UCSD-AML1 (cell line): ENCODE data around the gene MYO3B.
"Not testable (repeated sequence)": the region's sequence is repeated elsewhere in the genome, so short reads cannot be mapped to it uniquely, and the experiment has no call there.

Experiments
- DNase-seq: peaks from one replicate; lab custom pipeline; 2025; ENCODE audit not compliant: unreplicated experiment; lab: John Stamatoyannopoulos, UW

The MYO3B gene

DNA sequence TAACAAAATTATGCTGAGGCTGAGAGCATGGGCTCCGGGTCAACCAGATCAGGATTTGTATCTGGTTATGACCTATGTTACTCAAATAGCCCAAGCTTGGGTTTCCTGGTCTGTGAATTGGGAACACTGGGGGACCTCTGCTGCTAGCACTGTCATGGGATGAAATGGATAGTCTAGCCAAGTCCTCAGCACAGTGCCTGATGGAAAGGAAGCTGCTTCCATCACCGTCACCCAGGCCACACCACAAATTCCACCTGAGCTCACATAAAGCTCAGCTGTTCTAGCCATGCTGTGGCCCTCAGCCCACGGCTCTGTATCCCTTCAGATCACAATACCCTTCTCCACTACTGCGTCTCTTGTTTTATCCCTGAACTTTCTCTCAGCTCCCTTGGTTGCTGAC, 357.6 kb downstream of the MYO3B start:
- no peak for DNase-seq

DNA sequence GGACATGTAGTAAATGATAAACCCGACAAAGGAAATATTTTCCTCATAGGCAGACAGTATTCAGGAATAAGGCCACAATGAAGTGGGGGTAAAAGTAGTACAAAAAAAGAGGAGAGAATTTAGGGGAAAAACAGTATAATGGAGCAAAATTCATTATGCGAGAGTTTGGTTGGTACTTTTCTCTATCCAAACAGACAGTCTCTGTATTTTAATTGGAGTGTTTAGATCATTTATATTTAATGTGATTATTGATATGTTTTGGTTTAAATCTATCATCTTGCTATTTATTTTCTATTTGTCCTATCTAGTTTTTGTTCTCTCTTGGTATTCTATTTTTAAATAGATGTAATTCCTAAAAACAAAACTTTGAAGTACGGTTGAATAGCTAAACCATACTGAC, 366.9 kb downstream of the MYO3B start:
- DNase-seq = no peak

GRCh38 chr2:170548304-170548703, 370.4 kb downstream of the MYO3B start:
- no peak for DNase-seq

DNA sequence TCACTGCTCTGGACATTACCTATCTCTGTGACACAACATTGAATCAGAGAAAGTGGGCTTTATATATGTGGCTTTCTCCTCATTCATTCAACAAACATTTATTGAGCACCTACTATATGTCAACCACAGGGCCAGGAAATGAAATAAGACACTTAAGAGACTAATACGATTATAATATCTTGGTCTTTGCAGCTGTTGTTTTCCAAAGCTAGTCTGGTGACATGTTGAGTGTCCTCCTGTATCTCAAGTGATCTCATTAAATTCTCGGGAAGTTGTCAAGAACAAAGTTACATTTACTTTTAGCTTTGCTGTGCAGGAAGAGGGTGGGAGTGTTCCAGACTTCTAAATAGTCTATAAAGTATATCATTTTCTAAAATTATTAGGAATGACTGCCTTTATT, 372.6 kb downstream of the MYO3B start:
- no peak for DNase-seq

- not testable (repeated sequence) for DNase-seq
These were observed 374.0 kb downstream of the MYO3B start for GRCh38 chr2:170551899-170552298.

- DNase-seq = no peak
These were observed 375.8 kb downstream of the MYO3B start for GRCh38 chr2:170553748-170554147.

DNA sequence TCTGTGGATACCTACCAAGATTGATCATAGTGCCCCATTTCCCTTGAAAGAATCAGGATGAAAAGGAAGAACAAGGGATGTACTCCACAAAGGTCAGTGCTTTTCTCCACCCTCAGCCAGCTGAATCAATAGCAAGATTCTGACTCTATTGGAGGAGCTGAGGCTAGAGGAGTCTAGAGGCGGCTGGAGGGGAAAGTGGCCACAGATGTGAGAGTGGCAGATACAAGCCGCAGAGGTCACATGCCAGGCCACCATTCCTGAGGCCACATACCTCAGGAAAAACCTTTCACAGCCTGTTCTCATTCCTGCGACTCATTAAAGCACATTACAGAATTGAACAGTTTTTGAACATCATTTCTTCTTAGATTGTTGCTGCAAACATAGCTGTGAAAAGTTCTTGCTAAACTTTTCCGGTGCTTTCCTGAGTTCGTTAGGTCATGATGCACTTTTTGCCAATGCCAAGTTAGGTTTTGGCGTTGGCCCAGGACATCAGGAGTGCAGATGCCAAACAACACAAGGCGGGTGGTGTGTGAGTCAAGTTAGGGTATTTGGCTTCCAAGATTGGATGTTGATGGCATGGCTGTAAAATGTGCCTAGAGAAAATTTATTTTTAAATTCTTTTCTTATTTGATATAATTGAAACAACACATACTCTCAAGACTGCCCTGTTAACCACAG, 376.5 kb downstream of the MYO3B start:
- DNase-seq = no peak

DNA sequence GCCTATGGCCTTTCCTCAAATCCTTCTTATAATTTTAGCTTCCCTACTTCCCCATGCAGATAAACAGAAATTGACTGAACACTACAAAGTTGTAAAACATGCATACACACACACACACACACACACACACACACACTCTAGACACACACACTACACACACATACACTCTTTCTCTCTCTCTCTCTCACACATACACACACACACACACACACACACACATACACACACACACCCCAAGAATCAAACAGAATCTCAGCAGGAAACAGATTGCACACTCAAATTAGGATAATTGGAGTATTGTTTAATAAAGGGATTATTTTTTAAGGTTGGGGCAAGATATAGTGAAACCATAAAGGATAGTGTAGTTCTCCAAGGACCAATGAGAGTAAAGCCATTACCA, 385.0 kb downstream of the MYO3B start:
- DNase-seq = no peak

DNA sequence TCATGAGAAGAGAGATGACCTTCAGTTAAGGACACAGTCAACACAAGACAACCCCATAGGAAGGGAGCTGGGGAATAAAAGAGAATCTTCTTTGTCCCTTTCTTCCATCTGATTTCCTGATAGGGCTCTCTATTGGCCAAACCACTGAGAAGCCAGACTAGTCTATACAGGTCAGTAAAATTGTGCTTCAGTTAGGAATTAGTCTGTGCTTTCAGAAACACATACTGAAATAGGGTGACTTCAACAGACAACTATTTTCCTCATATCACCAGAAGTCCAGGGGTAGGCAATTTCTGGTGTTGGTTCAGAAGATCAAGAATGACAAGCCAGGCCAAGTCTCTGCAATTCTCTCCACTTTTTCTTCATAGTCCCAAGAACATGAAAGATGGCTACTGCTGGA, 385.5 kb downstream of the MYO3B start:
- DNase-seq = no peak

- DNase-seq = no peak
These were observed 388.2 kb downstream of the MYO3B start for GRCh38 chr2:170566138-170566537.

GRCh38 chr2:170567429-170567828, 389.5 kb downstream of the MYO3B start:
- no peak for DNase-seq

DNA sequence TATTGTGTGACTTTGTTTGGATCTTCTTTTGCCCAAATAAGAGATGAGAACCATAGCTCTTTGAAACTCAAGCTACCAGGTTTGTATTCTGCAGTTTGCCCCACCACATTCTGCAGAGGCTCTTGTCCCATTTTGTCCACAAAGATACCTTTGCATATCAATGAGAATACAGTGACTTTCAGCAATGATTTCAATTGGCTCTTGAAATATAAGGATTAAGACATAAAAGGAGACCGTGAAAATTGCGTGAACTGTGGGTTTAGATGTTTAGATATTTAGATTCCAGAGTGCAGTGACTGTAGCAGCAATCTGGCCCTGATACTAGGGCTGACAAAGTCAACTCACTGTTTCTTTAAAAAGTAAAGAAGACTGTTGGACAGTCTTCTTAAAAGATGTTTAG, 390.6 kb downstream of the MYO3B start:
- DNase-seq = no peak

DNA sequence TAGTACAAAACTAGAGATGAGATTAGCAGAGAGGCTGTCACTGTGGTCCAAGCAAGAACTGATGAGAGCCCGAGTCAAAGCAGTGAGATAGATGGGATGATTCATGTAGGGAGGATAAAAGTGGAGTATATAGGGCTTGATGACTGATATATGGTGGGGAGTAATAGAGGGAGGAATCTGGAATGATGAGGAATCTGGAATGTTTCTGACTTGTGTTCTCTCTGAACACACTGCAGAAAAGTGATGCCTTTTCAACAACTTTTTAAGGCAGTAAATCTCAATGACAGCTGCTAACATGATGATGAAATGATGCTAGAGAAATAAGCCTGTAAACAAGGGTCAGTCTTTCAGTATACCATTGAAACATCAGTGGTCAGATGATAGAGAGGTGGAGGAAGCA, 393.7 kb downstream of the MYO3B start:
- DNase-seq = no peak

DNA sequence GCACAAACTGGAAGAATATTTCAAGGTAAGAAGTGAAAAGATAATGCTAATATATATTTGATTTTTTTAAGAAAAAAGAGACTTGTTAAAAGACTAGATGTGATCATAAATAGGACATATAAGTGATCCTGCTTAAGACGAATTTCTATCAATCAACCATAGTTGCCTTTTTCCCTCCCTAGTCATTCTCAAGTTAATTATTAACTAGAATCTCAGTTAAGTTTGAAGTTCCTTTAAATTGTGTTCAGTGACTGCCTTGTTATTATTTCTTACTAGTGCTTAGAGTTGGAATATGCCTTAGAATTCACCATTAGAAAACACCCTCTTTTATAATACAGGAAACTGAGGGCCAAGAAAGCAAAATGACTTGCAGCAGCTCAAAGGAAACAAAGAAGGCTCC, 395.7 kb downstream of the MYO3B start:
- DNase-seq = no peak

GRCh38 chr2:170576296-170576695, 398.3 kb downstream of the MYO3B start:
- no peak for DNase-seq

GRCh38 chr2:170577356-170577755, 399.4 kb downstream of the MYO3B start:
- no peak for DNase-seq

DNA sequence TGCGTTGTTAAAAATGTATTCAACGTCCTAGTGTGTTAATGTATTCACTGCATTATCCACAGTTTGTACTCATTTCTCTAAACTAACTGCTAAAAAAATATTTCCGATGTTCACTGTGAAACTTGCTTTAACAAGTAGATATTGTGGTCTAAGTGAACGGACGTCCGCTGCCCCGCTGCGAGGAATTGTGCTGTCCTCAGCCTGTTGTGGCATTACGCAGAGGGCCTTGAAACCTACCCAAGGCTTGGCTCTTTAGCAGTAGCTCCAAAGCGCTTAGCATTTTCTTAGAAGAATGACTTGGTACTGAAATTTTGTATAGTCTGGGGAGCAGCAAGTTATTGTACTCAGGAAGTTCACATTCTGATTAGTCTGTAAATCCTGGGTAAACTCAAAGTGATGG, 400.7 kb downstream of the MYO3B start:
- DNase-seq = no peak

DNA sequence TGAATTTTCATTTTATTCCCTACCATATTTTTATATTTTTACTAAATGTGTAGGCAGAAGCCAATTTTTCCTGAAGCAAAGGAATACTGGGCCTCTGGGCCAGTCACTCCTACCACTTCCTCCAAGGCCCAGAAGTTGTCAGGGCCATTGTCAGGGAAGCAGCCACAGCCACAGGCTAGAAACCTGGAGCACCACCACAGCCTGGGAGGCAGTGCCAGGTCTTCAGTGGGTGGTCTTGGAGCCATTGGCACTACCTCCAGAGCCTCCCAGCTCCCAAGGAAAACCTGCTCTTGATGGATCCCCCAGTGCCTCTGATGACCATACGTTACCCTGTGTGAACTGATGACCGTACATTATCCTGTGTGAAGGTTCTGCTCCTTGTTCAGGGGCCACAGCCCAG, 401.6 kb downstream of the MYO3B start:
- DNase-seq = no peak

GRCh38 chr2:170582313-170582712, 404.4 kb downstream of the MYO3B start:
- no peak for DNase-seq

GRCh38 chr2:170582751-170583463, 405.0 kb downstream of the MYO3B start:
- no peak for DNase-seq

GRCh38 chr2:170585067-170585466, 407.1 kb downstream of the MYO3B start:
- DNase-seq = no peak

DNA sequence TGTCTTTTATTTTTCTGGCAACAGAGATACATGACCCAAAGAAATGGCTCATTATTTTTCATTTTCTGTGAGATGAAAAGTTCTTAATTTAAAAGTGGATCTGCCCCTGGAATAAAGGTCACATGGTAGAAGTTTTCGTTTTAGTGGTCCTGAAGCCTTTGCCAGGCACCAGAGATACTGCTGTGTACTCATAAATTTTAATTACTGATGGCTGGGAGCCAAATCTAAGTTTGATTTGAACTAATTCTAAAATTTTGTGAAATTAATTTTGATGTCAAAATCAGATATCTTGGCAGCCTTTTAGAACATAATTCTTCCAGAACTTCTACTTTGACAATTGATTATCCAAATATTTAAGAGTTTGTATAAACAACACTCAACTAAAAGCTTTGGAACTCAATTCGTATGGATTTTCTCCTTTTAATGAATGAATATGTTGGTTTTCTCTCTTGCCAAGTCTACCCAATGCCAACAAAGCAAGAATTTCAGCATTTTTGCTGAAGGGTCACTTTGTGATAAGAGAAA, 408.7 kb downstream of the MYO3B start:
- DNase-seq = no peak

- DNase-seq = no peak
These were observed 409.2 kb downstream of the MYO3B start for GRCh38 chr2:170587117-170587516.
